LNCaP clone FGC (cell line): ENCODE data around the gene TWIST1.
A peak's percentile ranks its signal among the peaks of the same experiment; 100 is the strongest.

Experiments used
- DNase-seq: peaks from one replicate; pipeline ENCODE4 v3.0.0-alpha.2; 2011; ENCODE audit warnings: low read depth
- H3K4me3 ChIP-seq: 2 replicates; pipeline ENCODE4 v1.5.1; 2011; ENCODE audit warnings: mild to moderate bottlenecking, low read depth, low read length, control low read depth
- CTCF ChIP-seq: IDR thresholded peaks from 2 replicates; pipeline ENCODE4 v1.5.1; 2012; ENCODE audit warnings: mild to moderate bottlenecking; ENCODE audit not compliant: control insufficient read depth, insufficient read depth; ENCODE audit errors: extremely low read depth

The TWIST1 gene

GRCh38 chr7:19139706-19140327, 22.4 kb upstream of the TWIST1 start:
- no peak for TF ChIP-seq CTCF

GRCh38 chr7:19133886-19134285, 16.4 kb upstream of the TWIST1 start:
- TF ChIP-seq CTCF: no peak
- no peak overlapping the region for H3K4me3 ChIP-seq
- no peak for DNase-seq

More at GRCh38 chr7:19139706-19140327, 22.4 kb upstream of the TWIST1 start:
- DNase-seq: no peak
- H3K4me3 ChIP-seq: no peak overlapping the region

- DNase-seq: no peak
- no peak for TF ChIP-seq CTCF
- H3K4me3 ChIP-seq: no peak overlapping the region
These were observed 16.0 kb upstream of the TWIST1 start for GRCh38 chr7:19133390-19133789.

- TF ChIP-seq CTCF: no peak
- H3K4me3 ChIP-seq: no peak overlapping the region
- no peak for DNase-seq
These were observed 11.4 kb upstream of the TWIST1 start for GRCh38 chr7:19128856-19129255.

GRCh38 chr7:19121977-19122588, 4.6 kb upstream of the TWIST1 start:
- peak; percentile 13 for DNase-seq
- TF ChIP-seq CTCF: peak; percentile 86
- no peak overlapping the region for H3K4me3 ChIP-seq

- DNase-seq: no peak
- TF ChIP-seq CTCF: no peak
- H3K4me3 ChIP-seq: no peak overlapping the region
These were observed 2.5 kb upstream of the TWIST1 start for GRCh38 chr7:19119870-19120486.
